ENCODE data around the gene DLL4.
"Not testable (repeated sequence)": the region's sequence is repeated elsewhere in the genome, so short reads cannot be mapped to it uniquely, and the experiment has no call there.

DLL4 gene

GRCh38 chr15:40943764-40944365 is 14.7 kb downstream of the DLL4 start:
- no peak for DNase-seq

GRCh38 chr15:40944510-40945296 is 15.6 kb downstream of the DLL4 start:
- DNase-seq: no peak

GRCh38 chr15:40948706-40949473 is 19.8 kb downstream of the DLL4 start:
- no peak for DNase-seq

- no peak for DNase-seq
These were observed 20.6 kb downstream of the DLL4 start for GRCh38 chr15:40949756-40950207.

- no peak for DNase-seq
These were observed 22.6 kb downstream of the DLL4 start for GRCh38 chr15:40951764-40952163.

GRCh38 chr15:40952301-40952900 is 23.3 kb downstream of the DLL4 start:
- DNase-seq: no peak

GRCh38 chr15:40952901-40953712 is 24.0 kb downstream of the DLL4 start, which contains the start of gene CHAC1:
Gene CHAC1 (plus strand): TSS chr15:40953471. CDS start chr15:40953584, 113 bp downstream.
- peak; percentile 91 for DNase-seq

- DNase-seq: no peak
These were observed 24.6 kb downstream of the DLL4 start for GRCh38 chr15:40953713-40954074.

- DNase-seq: not testable (repeated sequence)
These were observed 25.2 kb downstream of the DLL4 start for GRCh38 chr15:40954158-40954848.

GRCh38 chr15:40955141-40955903 is 26.2 kb downstream of the DLL4 start:
- DNase-seq: no peak

GRCh38 chr15:40955930-40956540 is 26.9 kb downstream of the DLL4 start:
- no peak for DNase-seq

GRCh38 chr15:40956541-40956982 is 27.4 kb downstream of the DLL4 start:
- no peak for DNase-seq

GRCh38 chr15:40957041-40957555 is 28.0 kb downstream of the DLL4 start:
- DNase-seq: no peak

- peak; percentile 64 for DNase-seq
These were observed 28.5 kb downstream of the DLL4 start for GRCh38 chr15:40957581-40958051.

GRCh38 chr15:40958146-40958545 is 29.0 kb downstream of the DLL4 start:
- peak; percentile 55 for DNase-seq

- DNase-seq: no peak
These were observed 29.6 kb downstream of the DLL4 start for GRCh38 chr15:40958723-40959122.

GRCh38 chr15:40959331-40960141 is 30.4 kb downstream of the DLL4 start:
- DNase-seq: no peak

GRCh38 chr15:40960151-40960885 is 31.2 kb downstream of the DLL4 start:
- no peak for DNase-seq
